Brain microvascular endothelial cell (primary cell): ENCODE results near the gene REXO1.
"Not testable (repeated sequence)": the region's sequence is repeated elsewhere in the genome, so short reads cannot be mapped to it uniquely, and the experiment has no call there.

Experiments
- DNase-seq: peaks from one replicate; pipeline ENCODE4 v3.0.0-alpha.2; 2020
- H3K27ac ChIP-seq: fragments of 250-450 bp; sonication (Bioruptor Pico); 2 replicates; pipeline ENCODE4 v1.5.1; 2020; ENCODE audit warnings: mild to moderate bottlenecking, moderate library complexity
- H3K27me3 ChIP-seq: fragments of 250-450 bp; sonication (Bioruptor Pico); replicated peaks from 2 replicates; pipeline ENCODE4 v1.5.1; 2020; ENCODE audit warnings: mild to moderate bottlenecking
- H3K36me3 ChIP-seq: fragments of 250-450 bp; sonication (Bioruptor Pico); replicated peaks from 2 replicates; pipeline ENCODE4 v1.5.1; 2020; ENCODE audit warnings: mild to moderate bottlenecking
- H3K4me3 ChIP-seq: 2 replicates; pipeline ENCODE4 v1.5.1; 2011; ENCODE audit warnings: low read depth, mild to moderate bottlenecking, control low read depth, low read length, moderate library complexity
- CTCF ChIP-seq: IDR thresholded peaks from 2 replicates; pipeline ENCODE4 v1.5.1; 2011; ENCODE audit warnings: low read depth, mild to moderate bottlenecking, moderate library complexity, low read length, control low read depth, inconsistent platforms; ENCODE audit errors: missing control alignments
- in situ Hi-C: cut with HindIII; loops from 2 replicates; pipeline ENCODE4 v1.10.0; 2017; ENCODE audit warnings: low sequenced_read_pairs, low pct_ligation_motif_present

The REXO1 gene

GRCh38 chr19:1880611-1881392 lies 32.5 kb upstream of the REXO1 start:
- no peak for DNase-seq
- Histone ChIP-seq H3K27ac (no peak overlapping the region), H3K27me3 (no peaks in the 10 kb centered on the region), H3K36me3 (no peaks in the 10 kb centered on the region), H3K4me3 (no peak overlapping the region)
- TF ChIP-seq CTCF: no peak
- in situ Hi-C loops: no loop called here

GRCh38 chr19:1879982-1880381 lies 31.7 kb upstream of the REXO1 start:
- H3K27ac ChIP-seq, in situ Hi-C loops, H3K36me3 ChIP-seq: not testable (repeated sequence)

GRCh38 chr19:1878583-1878982 lies 30.3 kb upstream of the REXO1 start:
- in situ Hi-C loops, DNase-seq, H3K4me3 ChIP-seq, H3K27ac ChIP-seq, H3K27me3 ChIP-seq, H3K36me3 ChIP-seq: not testable (repeated sequence)

More at GRCh38 chr19:1879982-1880381, 31.7 kb upstream of the REXO1 start:
- not testable (repeated sequence) for DNase-seq, H3K4me3 ChIP-seq, H3K27me3 ChIP-seq

- in situ Hi-C loops, DNase-seq, H3K27me3 ChIP-seq, H3K4me3 ChIP-seq, H3K27ac ChIP-seq, H3K36me3 ChIP-seq: not testable (repeated sequence)
Observed at GRCh38 chr19:1877280-1877660, 29.0 kb upstream of the REXO1 start.

GRCh38 chr19:1876496-1877279 lies 28.4 kb upstream of the REXO1 start:
- H3K27me3 ChIP-seq, DNase-seq, H3K27ac ChIP-seq, in situ Hi-C loops, H3K36me3 ChIP-seq: not testable (repeated sequence)
- TF ChIP-seq CTCF: peak; percentile 22
- H3K4me3 ChIP-seq: peak overlapping the region; percentile 97

GRCh38 chr19:1875646-1876495 lies 27.6 kb upstream of the REXO1 start:
- in situ Hi-C loops: no loop called here
- Histone ChIP-seq H3K4me3 (peak overlapping the region; percentile 97), H3K27ac (peak overlapping the region; percentile 80)

GRCh38 chr19:1875265-1875645 lies 27.0 kb upstream of the REXO1 start:
- DNase-seq, H3K27me3 ChIP-seq, in situ Hi-C loops, H3K36me3 ChIP-seq: not testable (repeated sequence)
- Histone ChIP-seq H3K4me3 (peak overlapping the region; percentile 97), H3K27ac (peak overlapping the region; percentile 80)

More at GRCh38 chr19:1875646-1876495, 27.6 kb upstream of the REXO1 start:
- DNase-seq: peak; percentile 74
- TF ChIP-seq CTCF: no peak
- Histone ChIP-seq H3K36me3 (peaks cover 7% of the 10 kb centered on the region), H3K27me3 (no peaks in the 10 kb centered on the region)
